ENCODE results near the gene DBF4B. TPM values are rescaled to one million over a fixed set of nuclear protein-coding genes. Genes with fewer than 3 reads are reported as not detected.

DBF4B gene
- total RNA-seq, 4 donors from 2014 or later: 1.9 to 5.3 (median 3.8) TPM

- no peak overlapping the region for H3K27ac ChIP-seq
- TF ChIP-seq CTCF (IDR thresholded peaks at IDR 0.05) (no peak), POLR2A (IDR thresholded peaks at IDR 0.05) (no peak)
- H3K4me3 ChIP-seq: no peak overlapping the region
- no peaks in the 10 kb centered on the region for H3K36me3 ChIP-seq
- H3K27me3 ChIP-seq: peaks cover 0 to 80% (median 0%) of the 10 kb centered on the region in 4 donors
- DNase-seq: no peak
- 65 to 72% methylated on average over 4 to 7 of the region's 11 CpGs for WGBS, 2 donors
- H3K4me1 ChIP-seq: peaks cover 5 to 13% (median 11%) of the 10 kb centered on the region in 3 donors
- no peaks in the 10 kb centered on the region for H3K9me3 ChIP-seq
- intact Hi-C loops (cut with DNase I): no loop called here
Observed at GRCh38 chr17:44770166-44770925, 61.9 kb downstream of the DBF4B start.

- TF ChIP-seq CTCF (IDR thresholded peaks at IDR 0.05) (no peak), POLR2A (IDR thresholded peaks at IDR 0.05) (no peak)
- DNase-seq: no peak
- Histone ChIP-seq H3K36me3 (no peaks in the 10 kb centered on the region), H3K4me1 (peaks cover 15 to 29% (median 20%) of the 10 kb centered on the region in 3 donors), H3K27me3 (peaks cover 0 to 73% (median 0%) of the 10 kb centered on the region in 4 donors), H3K4me3 (no peak overlapping the region), H3K27ac (no peak overlapping the region), H3K9me3 (no peaks in the 10 kb centered on the region)
- 33 to 52% methylated on average over 3 to 8 of the region's 21 CpGs for WGBS, 2 donors
- intact Hi-C loops (cut with DNase I): no loop called here
Observed at GRCh38 chr17:44772308-44773045, 64.0 kb downstream of the DBF4B start.

GRCh38 chr17:44773140-44773539, 64.7 kb downstream of the DBF4B start:
- no peak overlapping the region for H3K27ac ChIP-seq
- no peak for TF ChIP-seq CTCF (IDR thresholded peaks at IDR 0.05)
- TF ChIP-seq POLR2A (IDR thresholded peaks at IDR 0.05): no peak
- H3K27me3 ChIP-seq: peaks cover 0 to 73% (median 0%) of the 10 kb centered on the region in 4 donors
- peaks cover 15 to 29% (median 20%) of the 10 kb centered on the region in 3 donors for H3K4me1 ChIP-seq
- no peaks in the 10 kb centered on the region for H3K9me3 ChIP-seq
- 36 to 47% methylated on average over 4 to 6 of the region's 6 CpGs for WGBS, 2 donors
- intact Hi-C loops (cut with DNase I): no loop called here
- no peak overlapping the region for H3K4me3 ChIP-seq
- DNase-seq: no peak
- no peaks in the 10 kb centered on the region for H3K36me3 ChIP-seq

- TF ChIP-seq CTCF (IDR thresholded peaks at IDR 0.05) (peak; percentile 96 to 100 (median 98)), POLR2A (IDR thresholded peaks at IDR 0.05) (no peak)
Observed at GRCh38 chr17:44774271-44775135, 66.0 kb downstream of the DBF4B start.

More at GRCh38 chr17:44774271-44775135, 66.0 kb downstream of the DBF4B start:
- peak overlapping the region; percentile 55 to 79 (median 62) for H3K4me3 ChIP-seq
- H3K27ac ChIP-seq: peak overlapping the region in 3 of 4 donors; percentile 43 to 82 (median 75)
- H3K4me1 ChIP-seq: peaks cover 18 to 38% (median 27%) of the 10 kb centered on the region in 3 donors
- H3K36me3 ChIP-seq: no peaks in the 10 kb centered on the region
- intact Hi-C loops (cut with DNase I): loop anchor here (5.0 kb wide), 2 partner anchors 93 to 358 kb away; partner anchors contain the start of gene PLCD3
- H3K9me3 ChIP-seq: no peaks in the 10 kb centered on the region
- peaks cover 0 to 73% (median 0%) of the 10 kb centered on the region in 4 donors for H3K27me3 ChIP-seq
- DNase-seq: peak; percentile 19
- 12 to 45% methylated on average over 2 to 5 of the region's 42 CpGs for WGBS, 2 donors

Data from esophagus squamous epithelium (tissue), 5 donors.